Stimulated activated CD8-positive, alpha-beta memory T cell treated with anti-CD3 and anti-CD28 coated beads, Interleukin-4, amount 100 ng/mL, for 24 hours (primary cell): ENCODE results near the gene HSD17B14.
"Not testable (repeated sequence)": the region's sequence is repeated elsewhere in the genome, so short reads cannot be mapped to it uniquely, and the experiment has no call there.

ENCODE experiments used
- DNase-seq: peaks from one replicate; pipeline ENCODE4 v3.0.0-alpha.2; 2020; ENCODE audit warnings: low read depth

The HSD17B14 gene

DNA sequence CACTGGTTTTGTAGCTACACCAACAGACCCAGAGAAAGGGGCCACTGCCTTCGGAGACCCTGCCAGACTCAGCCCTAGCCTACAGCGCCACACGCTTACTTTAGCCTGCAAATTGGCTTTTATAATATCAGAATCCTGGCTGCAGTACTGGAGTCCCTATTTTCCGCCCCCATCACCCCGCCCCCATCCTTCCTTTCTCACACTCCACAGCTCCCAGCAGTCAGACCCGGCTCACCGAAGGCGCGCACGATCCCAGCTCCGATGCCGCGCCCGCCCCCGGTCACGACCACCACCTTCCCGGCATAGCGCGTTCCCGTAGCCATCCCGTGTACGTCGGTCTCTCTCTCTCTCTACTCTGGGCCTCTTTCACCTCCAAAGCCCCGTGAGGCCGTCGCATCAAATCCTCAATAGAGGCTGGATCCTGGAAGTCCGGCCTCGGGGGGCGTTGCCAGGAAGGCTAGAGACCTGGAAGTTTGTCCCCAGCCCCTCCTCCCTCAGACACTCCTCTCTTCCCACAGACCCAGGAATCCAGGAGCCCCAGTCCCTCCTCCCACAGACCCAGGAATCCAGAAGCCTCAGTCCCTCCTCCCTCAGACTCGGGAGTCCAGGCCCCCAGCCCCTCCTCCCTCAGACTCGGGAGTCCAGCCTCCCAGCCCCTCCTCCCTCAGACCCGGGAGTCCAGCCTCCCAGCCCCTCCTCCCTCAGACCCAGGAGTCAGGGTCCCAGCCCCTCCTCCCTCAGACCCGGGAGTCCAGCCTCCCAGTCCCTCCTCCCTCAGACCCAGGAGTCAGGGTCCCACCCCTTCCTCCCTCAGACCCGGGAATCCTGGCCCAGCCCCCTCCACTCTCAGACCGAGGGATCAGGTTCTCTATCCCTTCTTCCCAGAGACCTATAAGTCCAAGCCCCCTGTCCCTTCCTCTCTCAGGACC is at the start of gene HSD17B14:
TSS of gene HSD17B14 (minus strand) at position 403 of the 929 bp plus-strand sequence. CDS start at position 323, 80 bp downstream.
- DNase-seq = no peak

DNA sequence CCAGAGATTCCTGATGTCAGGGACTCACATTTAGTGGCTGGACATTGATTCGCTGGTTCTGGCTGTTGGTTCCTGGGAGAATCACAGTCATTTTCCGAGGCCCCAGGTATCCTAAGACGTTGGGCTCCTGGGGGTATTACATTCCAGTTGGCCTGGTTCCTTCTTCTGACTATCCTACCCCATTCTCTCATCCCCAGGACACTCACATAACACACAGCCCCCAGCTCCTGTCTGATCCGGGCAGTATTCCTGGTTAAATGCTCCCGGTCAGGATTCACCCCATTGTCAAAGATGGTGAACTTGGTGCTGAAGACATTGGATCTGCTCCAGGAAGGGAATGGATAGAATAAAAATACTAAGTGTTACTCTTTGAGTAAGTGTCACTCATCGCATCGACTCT is 47.4 kb upstream of the HSD17B14 start:
- no peak for DNase-seq

DNA sequence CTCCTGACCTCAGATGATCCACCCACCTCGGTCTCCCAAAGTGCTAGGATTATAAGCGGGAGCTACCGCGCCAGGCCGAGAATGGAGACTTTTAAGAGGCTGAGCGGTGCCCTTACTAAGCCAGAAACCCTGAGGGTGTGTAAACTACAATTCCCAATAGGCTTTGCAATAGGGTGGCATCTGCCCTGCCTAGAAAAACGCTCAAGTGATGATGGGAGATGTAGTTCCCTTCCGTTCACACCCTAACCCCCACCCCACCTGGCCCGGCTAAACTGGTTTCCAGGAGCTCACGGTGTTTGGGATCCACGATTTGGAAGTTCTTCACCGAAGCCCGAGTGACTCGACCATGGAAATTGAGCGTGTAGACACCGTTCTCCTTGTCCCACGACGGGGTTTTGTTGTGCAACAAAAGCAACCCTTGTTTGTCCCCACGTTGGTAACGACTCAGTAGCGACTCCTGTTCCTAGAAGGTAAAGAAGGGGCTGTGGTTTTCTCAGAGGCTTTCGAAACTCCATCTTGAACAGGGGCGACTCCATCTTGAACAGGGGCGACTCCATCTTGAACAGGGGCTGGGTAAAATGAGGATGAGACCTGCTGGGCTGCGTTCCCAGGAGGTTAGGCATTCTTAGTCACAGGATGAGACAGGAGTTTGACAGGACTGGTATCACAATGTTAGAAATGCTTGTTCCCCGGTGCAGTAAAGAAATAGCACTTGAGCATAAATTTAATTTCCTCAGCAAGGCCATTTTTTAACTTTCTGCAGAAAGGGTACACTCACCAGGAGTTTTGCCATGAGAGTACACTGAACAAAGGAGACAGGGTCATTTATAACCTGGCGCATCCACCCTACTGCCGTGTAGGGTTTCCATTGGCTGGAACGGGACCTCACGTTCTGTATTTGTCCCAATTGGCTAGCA is 45.7 kb upstream of the HSD17B14 start:
- no peak for DNase-seq

DNA sequence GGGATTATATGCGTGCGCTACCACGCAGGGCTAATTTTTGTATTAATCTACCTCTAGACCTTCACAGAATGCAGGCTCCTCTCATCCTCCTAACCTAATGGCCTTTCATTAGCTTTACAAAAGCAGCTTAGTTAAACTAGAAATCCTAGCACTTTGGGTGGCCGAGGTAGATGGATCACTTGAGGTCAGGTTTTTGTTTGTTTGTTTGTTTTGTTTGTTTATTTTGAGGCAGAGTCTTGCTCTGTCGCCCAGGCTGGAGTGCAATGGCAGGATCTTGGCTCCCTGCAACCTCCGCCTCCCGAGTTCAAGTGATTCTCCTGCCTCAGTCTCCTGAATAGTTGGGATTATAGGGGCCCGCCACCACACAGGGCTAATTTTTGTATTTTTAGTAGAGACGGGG is 43.4 kb upstream of the HSD17B14 start:
- not testable (repeated sequence) for DNase-seq

DNA sequence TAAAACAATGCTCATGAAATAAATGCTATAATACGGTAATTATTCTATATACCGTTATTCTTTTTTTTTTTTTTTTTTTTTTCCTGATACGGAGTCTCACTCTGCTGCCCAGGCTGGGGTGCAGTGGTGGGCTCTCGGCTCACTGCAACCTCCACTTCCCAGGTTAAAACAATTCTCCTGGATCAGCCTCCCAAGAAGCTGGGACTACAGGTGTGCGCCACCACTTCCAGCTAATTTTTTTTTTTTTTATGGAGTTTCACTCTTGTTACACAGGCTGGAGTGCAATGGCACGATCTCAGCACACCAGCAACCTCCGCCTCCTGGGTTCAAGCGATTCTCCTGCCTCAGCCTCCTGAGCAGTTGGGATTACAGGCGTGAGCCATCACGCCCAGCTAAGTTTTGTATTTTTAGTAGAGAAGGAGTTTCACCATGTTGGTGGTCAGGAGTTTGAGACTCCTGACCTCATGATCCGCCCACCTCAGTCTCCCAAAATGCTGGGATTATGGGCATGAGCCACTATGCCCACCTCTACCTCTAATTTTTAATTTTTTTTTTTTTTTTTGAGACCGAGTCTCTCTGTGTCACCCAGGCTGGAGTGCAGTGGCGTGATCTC is 42.8 kb upstream of the HSD17B14 start:
- no peak for DNase-seq

DNA sequence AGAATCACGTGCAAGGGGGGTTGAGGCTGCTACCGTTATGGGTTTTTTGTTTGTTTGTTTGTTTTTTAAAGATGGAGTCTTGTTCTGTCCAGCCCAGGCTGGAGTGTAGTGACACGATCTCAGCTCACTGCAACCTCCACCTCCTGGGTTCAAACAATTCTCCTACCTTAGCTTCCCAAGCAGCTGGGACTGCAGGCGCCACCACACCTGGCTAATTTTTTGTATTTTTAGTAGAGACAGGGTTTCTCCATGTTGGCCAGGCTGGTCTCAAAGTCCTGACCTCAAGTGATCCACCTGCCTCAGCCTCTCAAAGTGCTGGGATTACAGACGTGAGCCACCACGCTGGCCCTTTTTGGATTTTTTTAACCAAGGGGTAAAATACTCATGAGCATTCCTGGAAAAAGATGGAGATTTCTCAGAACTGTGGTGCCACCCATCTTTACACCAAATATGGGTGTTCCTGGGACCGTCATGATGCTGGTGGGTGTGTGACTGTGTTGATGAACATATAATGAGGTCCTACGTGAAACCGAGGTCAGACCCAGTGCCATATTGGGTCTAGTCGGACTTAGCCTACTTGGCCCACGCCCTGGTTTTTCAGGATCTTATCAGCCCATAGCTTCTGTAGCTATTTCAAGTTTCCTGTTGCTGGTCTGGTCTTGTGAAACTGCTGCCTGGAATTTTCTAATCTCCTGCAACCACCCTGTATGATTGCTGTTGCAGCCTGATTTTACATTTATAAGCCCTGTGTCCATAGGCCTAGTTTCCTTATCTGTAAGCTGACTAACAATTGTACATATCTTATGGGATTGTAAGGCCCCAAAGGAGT is 42.1 kb upstream of the HSD17B14 start:
- DNase-seq = no peak

DNA sequence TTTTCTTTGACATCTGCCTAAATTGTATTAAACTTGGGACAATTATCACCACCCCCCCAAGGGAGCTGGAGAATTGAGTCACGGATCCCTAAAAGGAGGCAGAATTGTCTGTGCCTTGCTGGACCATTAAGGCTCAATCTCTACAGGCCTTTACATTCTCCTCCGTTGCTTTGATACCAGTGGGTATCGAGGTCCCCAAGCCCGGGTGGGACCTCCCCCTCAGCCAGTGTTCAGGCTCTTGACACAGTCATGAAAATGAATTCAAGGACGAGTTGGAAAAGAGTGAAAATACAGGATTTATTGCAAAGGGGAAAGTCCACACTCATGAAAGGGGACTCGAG is 41.5 kb upstream of the HSD17B14 start:
- no peak for DNase-seq

DNA sequence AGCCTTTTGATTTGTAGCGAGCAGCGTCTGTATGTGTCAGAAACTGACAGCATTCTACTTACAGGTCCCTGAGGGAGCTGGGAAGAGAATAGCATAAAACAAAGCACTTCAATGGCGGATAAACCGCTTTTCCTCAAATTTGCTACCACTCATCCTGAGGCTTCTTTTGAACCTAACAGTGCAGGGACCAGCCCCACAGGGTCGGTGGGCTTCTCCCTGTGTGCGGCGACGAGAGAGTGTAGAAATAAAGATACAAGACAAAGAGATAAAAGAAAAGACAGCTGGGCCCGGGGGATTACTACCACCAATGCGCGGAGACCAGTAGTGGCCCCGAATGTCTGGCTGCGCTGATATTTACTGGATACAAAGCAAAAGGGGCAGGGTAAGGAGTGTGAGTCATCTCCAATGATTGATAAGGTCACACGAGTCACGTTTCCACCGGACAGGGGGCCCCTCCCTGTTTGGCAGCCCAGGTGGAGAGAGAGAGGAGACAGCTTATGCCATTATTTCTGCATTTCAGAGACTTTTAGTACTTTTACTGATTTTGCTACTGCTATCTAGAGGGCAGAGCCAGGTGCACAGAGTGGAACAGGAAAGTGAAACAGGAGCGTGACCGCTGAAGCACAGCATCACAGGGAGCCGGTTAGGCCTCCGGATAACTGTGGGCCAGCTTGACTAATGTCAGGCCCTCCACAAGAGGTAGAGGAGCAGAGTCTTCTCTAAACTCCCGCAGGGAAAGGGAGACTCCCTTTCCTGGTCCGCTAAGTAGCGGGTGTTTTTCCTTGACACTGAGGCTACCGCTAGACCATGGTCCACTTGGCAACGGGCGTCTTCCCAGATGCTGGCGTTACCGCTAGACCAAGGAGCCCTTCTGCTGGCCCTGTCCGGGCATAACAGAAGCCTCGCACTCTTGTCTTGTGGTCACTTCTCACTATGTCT is 40.0 kb upstream of the HSD17B14 start:
- not testable (repeated sequence) for DNase-seq

DNA sequence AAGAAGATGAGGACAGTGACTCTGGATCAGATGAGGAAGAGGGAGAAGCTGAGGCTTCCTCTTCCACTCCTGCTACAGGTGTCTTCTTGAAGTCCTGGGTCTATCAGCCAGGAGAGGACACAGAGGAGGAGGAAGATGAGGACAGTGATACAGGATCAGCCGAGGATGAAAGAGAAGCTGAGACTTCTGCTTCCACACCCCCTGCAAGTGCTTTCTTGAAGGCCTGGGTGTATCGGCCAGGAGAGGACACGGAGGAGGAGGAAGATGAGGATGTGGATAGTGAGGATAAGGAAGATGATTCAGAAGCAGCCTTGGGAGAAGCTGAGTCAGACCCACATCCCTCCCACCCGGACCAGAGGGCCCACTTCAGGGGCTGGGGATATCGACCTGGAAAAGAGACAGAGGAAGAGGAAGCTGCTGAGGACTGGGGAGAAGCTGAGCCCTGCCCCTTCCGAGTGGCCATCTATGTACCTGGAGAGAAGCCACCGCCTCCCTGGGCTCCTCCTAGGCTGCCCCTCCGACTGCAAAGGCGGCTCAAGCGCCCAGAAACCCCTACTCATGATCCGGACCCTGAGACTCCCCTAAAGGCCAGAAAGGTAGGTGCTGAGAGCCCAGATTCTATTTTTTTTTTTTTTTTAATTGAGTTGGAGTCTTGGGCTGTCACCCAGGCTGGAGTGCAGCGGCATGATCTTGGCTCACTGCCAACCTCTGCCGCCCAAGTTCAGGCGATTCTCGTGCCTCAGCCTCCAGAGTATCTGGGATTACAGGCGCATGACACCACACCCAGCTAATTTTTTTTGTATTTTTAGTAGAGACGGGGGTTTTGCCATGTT is 38.2 kb upstream of the HSD17B14 start:
- DNase-seq = no peak

DNA sequence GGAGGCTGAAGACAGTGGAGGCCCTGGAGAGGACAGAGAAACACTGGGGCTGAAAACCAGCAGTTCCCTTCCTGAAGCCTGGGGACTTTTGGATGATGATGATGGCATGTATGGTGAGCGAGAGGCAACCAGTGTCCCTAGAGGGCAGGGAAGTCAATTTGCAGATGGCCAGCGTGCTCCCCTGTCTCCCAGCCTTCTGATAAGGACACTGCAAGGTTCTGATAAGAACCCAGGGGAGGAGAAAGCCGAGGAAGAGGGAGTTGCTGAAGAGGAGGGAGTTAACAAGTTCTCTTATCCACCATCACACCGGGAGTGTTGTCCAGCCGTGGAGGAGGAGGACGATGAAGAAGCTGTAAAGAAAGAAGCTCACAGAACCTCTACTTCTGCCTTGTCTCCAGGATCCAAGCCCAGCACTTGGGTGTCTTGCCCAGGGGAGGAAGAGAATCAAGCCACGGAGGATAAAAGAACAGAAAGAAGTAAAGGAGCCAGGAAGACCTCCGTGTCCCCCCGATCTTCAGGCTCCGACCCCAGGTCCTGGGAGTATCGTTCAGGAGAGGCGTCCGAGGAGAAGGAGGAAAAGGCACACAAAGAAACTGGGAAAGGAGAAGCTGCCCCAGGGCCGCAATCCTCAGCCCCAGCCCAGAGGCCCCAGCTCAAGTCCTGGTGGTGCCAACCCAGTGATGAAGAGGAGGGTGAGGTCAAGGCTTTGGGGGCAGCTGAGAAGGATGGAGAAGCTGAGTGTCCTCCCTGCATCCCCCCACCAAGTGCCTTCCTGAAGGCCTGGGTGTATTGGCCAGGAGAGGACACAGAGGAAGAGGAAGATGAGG is 37.4 kb upstream of the HSD17B14 start:
- DNase-seq = no peak

DNA sequence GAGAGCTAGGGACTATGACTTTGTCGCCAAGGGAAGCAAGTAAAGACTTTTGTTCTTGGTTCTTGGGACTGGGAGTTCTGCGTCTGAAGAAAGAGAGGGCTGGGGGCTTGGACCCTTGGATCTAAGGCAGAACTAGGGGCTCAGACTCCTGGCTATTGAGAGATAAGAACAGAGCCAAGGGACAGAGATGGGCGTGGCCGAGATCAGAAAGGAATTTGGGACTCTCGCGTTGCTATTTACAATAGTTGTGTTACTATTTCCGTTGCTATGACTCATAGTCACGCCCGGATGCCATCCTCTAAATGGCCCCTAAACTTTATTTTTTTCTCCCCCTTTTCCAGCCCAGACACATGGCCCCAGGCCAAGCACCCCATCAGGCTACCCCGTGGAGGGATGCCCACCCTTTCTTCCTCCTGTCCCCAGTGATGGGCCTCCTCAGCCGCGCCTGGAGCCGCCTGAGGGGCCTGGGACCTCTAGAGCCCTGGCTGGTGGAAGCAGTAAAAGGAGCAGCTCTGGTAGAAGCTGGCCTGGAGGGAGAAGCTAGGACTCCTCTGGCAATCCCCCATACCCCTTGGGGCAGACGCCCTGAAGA is 36.7 kb upstream of the HSD17B14 start:
- peak; percentile 49 for DNase-seq

DNA sequence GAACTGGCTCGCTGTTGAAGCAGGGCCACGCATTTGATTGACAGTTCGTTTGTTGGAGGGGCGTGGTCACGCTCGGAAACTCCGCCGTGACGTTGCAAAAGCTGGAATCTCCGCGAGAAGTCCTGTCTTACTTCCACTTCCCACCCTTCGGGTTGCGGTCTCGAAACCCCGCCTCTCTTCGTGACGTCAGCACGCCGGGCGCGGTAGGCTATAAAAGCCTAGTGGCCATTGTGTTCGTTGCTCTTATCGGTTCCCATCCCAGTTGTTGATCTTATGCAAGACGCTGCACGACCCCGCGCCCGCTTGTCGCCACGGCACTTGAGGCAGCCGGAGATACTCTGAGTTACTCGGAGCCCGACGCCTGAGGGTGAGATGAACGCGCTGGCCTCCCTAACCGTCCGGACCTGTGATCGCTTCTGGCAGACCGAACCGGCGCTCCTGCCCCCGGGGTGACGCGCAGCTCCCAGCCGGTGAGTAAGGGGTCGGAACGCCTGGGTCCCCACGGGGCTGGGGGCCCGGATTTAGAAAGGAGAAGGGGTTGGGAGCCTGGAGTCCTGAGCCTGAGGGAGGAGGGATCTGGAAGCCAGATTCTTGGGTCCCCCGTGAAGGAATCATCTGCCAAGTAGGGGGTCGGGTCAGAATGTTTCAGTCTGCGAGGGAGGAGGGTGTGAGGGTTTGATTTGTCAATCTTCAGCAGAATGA is 36.0 kb upstream of the HSD17B14 start, which contains the start of gene PPP1R15A:
TSS of gene PPP1R15A (plus strand) at position 240 of the 702 bp plus-strand sequence. CDS start 813 bp downstream, outside the sequence.
- peak; percentile 98 for DNase-seq

DNA sequence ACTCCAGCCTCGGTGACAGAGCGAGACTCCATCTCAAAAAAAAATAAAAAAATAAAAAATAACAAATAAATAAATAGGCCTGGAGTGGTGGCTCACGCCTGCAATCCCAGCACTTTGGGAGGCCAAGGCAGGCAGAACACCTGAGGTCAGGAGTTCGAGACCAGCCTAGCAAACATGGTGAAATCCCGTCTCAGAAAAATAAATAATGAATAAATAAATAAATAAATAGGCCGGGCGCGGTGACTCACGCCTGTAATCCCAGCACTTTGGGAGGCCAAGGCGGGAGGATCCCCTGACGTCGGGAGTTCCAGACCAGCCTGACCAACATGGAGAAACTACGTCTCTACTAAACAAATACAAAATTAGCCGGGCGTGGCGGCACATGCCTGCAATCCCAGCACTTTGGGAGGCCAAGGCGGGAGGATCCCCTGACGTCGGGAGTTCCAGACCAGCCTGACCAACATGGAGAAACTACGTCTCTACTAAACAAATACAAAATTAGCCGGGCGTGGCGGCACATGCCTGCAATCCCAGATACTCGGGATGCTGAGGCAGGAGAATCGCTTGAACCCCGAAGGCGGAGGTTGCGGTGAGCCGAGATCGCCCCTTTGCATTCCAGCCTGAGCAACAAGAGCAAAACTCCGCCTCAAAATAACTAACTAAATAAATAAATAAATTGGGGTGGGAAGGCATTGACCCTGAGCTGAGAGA is 35.3 kb upstream of the HSD17B14 start:
- DNase-seq = not testable (repeated sequence)

DNA sequence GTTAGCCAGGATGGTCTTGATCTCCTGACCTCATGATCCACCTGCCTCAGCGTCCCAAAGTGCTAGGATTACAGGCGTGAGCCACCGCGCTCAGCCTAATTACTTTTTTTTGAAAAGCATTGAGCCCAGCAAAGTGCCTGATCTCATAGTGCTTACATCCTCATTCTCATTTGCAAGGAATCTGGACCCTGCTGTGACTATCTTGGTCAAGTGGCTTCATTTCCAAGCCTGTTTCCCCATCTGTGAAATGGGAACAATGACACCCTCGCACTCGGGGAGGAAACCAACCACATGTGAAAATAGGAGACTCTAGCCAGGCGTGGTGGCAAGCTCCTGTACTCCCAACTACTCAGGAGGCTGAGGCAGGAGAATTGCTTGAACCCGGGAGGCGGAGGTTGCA is 33.8 kb upstream of the HSD17B14 start:
- no peak for DNase-seq

DNA sequence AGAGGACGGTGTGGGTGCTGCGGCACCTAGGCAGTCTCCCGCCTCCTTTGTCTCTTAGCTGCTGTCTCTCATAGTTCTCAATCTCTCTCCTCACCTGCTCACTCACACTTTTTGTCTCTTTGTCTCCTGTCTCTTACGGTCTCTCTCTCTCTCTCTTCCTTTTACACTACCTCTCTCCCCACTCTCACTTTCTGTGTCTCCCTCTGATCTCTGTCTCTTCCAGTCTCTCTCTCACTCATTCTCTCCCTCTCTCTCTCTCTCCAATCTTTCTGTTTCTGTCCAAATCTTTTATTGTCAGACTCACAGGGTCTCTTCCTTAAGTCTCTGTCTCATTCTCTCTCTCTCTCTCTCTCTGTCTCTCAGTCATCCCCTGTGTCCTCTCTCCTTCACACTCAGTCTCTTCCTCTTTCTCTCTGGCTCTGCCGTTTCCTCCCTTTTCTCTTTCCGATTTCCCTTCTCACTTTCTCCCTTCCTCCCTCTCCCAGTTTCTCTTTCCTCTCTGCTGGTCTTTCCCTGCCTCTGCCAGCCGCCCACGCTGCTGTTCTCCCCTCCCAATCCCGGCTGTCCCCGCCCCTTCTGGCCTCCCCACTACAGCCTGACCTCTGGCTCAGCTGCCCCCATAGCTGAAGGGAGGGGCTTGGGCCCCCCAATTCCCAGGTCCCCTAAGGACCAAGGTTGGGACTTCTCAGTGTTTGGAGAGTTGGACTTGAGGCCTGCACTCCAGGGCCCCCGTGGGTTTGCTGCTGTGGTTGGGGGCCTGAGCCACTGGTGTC is 32.0 kb upstream of the HSD17B14 start, which contains the start of gene PLEKHA4:
TSS of gene PLEKHA4 (minus strand) at position 504 of the 773 bp plus-strand sequence. CDS start 997 bp downstream, outside the sequence.
- no peak for DNase-seq

DNA sequence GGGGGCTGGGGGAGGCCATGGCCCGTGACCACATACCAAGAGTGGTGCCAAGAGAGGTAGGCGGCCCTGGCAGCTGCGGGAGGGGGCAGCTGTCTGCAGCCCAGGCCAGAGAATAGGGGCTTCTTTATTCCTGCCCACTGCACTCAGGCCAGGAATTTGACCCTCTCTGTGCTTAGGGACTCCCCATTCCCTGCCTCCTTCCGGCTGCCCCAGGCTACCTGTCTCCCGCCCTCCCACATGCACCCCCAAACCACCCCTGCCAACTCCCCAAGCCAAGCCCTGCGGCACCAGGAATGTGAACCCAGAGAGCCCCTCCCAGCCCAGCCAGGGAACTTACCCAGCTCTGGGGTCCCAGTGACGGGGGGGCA is 31.4 kb upstream of the HSD17B14 start:
- DNase-seq = no peak
